ENCODE data around the gene RUVBL1. TPM values are rescaled to one million over a fixed set of nuclear protein-coding genes. Genes with fewer than 3 reads are reported as not detected.

Gene RUVBL1
- total RNA-seq, 6 donors from 2014 or later: 16.0 to 26.9 (median 21.8) TPM

DNA sequence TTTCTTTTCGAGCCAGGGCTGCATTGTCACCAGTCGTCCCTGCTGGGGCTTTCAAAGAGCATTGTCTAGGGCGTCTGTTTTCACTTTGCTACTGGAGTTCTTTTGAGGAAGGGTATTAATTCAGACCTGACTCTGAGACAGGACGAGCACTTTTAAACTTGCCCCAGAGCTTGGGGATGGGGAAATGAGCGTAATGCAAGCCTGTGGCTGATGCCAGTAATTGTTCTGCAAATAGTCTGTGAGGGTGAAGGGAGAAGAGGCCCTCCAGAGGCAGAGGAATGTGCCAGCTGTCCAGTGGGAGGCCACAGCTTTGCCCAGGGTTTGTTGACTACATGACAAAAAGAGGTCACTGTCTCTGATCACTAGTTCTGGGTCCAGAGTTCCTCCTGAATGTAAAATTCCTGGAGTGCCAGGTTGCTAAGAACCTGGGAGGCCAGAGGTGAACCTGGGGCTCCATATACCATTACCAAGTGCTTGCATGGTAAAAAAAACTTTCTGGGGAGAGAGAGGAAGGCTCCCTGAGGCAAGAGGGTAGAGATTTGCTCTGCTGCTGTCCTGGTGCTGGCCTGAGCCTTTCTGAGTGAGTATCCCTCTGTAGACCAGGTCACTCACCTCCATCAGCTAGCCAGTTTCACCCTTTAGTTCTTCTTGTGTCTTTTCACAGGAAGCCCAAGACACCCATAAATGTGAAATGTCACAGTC is 44.5 kb upstream of the RUVBL1 start:
- Histone ChIP-seq H3K4me1 (peaks cover 0 to 11% (median 0%) of the 10 kb centered on the region in 4 donors), H3K9me3 (no peaks in the 10 kb centered on the region), H3K27ac (no peak overlapping the region), H3K27me3 (no peaks in the 10 kb centered on the region), H3K36me3 (peaks cover 0 to 3% (median 0%) of the 10 kb centered on the region in 4 donors), H3K4me3 (no peak overlapping the region)
- no peak for DNase-seq
- WGBS, 2 donors: 67 to 90% methylated on average over 5 of the region's 5 CpGs
- ATAC-seq (ENCODE audit: low FRiP score in 2 of 2): no peak
- TF ChIP-seq POLR2AphosphoS5 (IDR thresholded peaks at IDR 0.05): no peak
- TF ChIP-seq, protein P1, sequence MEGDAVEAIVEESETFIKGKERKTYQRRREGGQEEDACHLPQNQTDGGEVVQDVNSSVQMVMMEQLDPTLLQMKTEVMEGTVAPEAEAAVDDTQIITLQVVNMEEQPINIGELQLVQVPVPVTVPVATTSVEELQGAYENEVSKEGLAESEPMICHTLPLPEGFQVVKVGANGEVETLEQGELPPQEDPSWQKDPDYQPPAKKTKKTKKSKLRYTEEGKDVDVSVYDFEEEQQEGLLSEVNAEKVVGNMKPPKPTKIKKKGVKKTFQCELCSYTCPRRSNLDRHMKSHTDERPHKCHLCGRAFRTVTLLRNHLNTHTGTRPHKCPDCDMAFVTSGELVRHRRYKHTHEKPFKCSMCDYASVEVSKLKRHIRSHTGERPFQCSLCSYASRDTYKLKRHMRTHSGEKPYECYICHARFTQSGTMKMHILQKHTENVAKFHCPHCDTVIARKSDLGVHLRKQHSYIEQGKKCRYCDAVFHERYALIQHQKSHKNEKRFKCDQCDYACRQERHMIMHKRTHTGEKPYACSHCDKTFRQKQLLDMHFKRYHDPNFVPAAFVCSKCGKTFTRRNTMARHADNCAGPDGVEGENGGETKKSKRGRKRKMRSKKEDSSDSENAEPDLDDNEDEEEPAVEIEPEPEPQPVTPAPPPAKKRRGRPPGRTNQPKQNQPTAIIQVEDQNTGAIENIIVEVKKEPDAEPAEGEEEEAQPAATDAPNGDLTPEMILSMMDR (IDR thresholded peaks at IDR 0.05): no peak
- TF ChIP-seq POLR2A (IDR thresholded peaks at IDR 0.05): no peak
- TF ChIP-seq EP300 (IDR thresholded peaks at IDR 0.05): no peak

DNA sequence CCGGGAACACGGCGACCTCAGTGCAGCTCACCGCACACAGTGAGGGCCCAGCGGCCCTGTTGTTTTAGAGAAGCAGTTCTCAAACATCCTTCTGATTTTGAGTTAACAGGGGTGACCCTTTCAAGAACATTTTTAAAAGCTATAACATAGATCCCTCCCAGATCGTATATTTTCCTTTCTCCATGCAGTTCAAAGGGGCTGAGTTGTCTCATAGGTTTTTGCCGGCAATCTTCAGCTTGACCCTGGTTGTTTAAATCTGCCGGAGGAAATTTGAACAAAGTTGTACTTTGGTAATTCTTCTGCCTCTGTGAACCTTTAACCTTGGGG is 44.0 kb upstream of the RUVBL1 start:
- H3K27ac ChIP-seq: no peak overlapping the region
- no peaks in the 10 kb centered on the region for H3K9me3 ChIP-seq
- DNase-seq (no peak), ATAC-seq (ENCODE audit: low FRiP score in 2 of 2) (no peak)
- H3K4me3 ChIP-seq: no peak overlapping the region
- H3K27me3 ChIP-seq: no peaks in the 10 kb centered on the region
- peaks cover 0 to 11% (median 0%) of the 10 kb centered on the region in 4 donors for H3K4me1 ChIP-seq
- TF ChIP-seq EP300 (IDR thresholded peaks at IDR 0.05): no peak
- no peak for TF ChIP-seq POLR2A (IDR thresholded peaks at IDR 0.05)
- TF ChIP-seq POLR2AphosphoS5 (IDR thresholded peaks at IDR 0.05): no peak
- TF ChIP-seq, protein P1 (IDR thresholded peaks at IDR 0.05): no peak
- peaks cover 0 to 3% (median 0%) of the 10 kb centered on the region in 4 donors for H3K36me3 ChIP-seq
- WGBS, 2 donors: 89 to 94% methylated on average over 8 of the region's 8 CpGs

DNA sequence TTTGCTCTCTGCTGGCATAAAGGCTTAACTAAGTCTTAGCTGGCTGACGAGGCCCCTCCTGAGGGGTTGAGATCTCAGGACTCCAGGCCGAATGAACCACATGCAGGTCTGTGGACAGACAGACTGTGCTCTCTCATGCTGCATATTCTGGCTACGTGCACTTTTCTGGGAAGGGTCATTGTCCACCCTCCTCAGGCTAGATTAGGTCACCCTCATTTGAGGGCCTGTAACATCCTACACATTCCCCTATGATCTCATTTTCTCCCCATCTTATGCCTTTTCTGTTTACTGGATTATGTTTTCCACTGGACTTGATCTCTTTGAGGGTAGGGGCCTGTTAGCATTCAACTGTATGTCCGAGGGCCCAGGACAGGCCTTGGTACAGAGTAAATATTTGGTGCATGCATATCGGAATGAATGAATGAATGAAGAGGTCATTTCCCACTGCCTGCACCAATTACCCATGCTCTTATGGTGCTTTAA is 43.4 kb upstream of the RUVBL1 start:
- no peaks in the 10 kb centered on the region for H3K9me3 ChIP-seq
- peaks cover 0 to 4% (median 2%) of the 10 kb centered on the region in 4 donors for H3K36me3 ChIP-seq
- H3K27me3 ChIP-seq: no peaks in the 10 kb centered on the region
- peaks cover 0 to 11% (median 0%) of the 10 kb centered on the region in 4 donors for H3K4me1 ChIP-seq
- no peak overlapping the region for H3K4me3 ChIP-seq
- ATAC-seq (ENCODE audit: low FRiP score in 2 of 2) (no peak), DNase-seq (no peak)
- no peak overlapping the region for H3K27ac ChIP-seq
- 95 to 97% methylated on average over 5 of the region's 5 CpGs for WGBS, 2 donors
- TF ChIP-seq POLR2AphosphoS5 (IDR thresholded peaks at IDR 0.05) (no peak), EP300 (IDR thresholded peaks at IDR 0.05) (no peak)

DNA sequence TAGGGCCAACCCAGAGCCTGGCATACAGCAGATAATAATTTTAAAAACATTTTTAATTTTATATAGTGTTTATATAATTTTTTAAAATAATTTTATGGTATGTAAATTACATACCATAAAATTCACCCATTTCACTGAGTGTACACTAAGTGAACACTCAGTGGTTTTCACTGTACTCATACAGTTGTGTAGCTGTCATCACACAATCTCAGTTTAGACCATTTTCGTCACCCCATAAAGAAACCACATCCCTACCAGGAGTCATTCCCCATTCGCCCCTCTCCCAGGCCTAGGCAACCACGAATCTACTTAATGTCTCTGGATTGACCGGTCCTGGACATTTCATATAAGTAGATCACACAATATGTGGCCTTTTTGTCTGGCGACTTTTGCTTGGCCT is 39.8 kb upstream of the RUVBL1 start:
- 89 to 93% methylated on average over 5 of the region's 5 CpGs for WGBS, 2 donors
- no peak for DNase-seq

DNA sequence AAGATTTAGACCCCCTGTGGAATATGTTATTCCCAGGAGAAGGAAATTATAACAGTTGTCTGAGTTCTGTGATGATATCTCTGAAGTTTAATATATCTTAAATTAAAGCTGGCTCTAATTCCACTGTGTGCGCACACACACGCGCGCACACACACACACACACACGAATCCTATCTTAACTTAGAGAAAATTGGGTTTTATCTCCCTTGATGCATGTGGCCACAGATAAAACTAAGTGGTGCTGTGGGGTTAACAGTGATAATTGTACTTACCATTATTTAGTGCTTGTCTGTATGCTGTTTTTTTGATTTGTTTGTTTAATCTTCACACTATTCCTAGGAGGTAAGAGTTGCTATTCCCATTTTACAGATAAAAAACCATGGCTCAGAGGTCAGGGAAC is 37.0 kb upstream of the RUVBL1 start:
- DNase-seq: no peak
- ATAC-seq (ENCODE audit: low FRiP score in 2 of 2): no peak
- H3K4me1 ChIP-seq: peaks cover 0 to 7% (median 0%) of the 10 kb centered on the region in 4 donors
- TF ChIP-seq POLR2AphosphoS5 (IDR thresholded peaks at IDR 0.05) (no peak), EP300 (IDR thresholded peaks at IDR 0.05) (no peak), POLR2A (IDR thresholded peaks at IDR 0.05) (no peak)
- TF ChIP-seq, protein P1 (IDR thresholded peaks at IDR 0.05): no peak
- peaks cover 0 to 11% (median 2%) of the 10 kb centered on the region in 4 donors for H3K36me3 ChIP-seq
- no peaks in the 10 kb centered on the region for H3K27me3 ChIP-seq
- no peak overlapping the region for H3K4me3 ChIP-seq
- no peaks in the 10 kb centered on the region for H3K9me3 ChIP-seq
- WGBS, 2 donors: 96 to 97% methylated on average over 5 of the region's 5 CpGs
- H3K27ac ChIP-seq: no peak overlapping the region

More for the DNA sequence above, 39.8 kb upstream of the RUVBL1 start:
- Histone ChIP-seq H3K9me3 (no peaks in the 10 kb centered on the region), H3K4me1 (peaks cover 0 to 11% (median 0%) of the 10 kb centered on the region in 4 donors), H3K36me3 (peaks cover 0 to 9% (median 2%) of the 10 kb centered on the region in 4 donors), H3K27me3 (no peaks in the 10 kb centered on the region), H3K27ac (no peak overlapping the region), H3K4me3 (no peak overlapping the region)
- ATAC-seq (ENCODE audit: low FRiP score in 2 of 2): no peak
- TF ChIP-seq POLR2AphosphoS5 (IDR thresholded peaks at IDR 0.05): no peak
- TF ChIP-seq, protein P1 (IDR thresholded peaks at IDR 0.05): no peak
- TF ChIP-seq EP300 (IDR thresholded peaks at IDR 0.05): no peak
- no peak for TF ChIP-seq POLR2A (IDR thresholded peaks at IDR 0.05)
